Measurements from ENCODE around the gene CDC6.
"Not testable (repeated sequence)": the region's sequence is repeated elsewhere in the genome, so short reads cannot be mapped to it uniquely, and the experiment has no call there.

The CDC6 gene

DNA sequence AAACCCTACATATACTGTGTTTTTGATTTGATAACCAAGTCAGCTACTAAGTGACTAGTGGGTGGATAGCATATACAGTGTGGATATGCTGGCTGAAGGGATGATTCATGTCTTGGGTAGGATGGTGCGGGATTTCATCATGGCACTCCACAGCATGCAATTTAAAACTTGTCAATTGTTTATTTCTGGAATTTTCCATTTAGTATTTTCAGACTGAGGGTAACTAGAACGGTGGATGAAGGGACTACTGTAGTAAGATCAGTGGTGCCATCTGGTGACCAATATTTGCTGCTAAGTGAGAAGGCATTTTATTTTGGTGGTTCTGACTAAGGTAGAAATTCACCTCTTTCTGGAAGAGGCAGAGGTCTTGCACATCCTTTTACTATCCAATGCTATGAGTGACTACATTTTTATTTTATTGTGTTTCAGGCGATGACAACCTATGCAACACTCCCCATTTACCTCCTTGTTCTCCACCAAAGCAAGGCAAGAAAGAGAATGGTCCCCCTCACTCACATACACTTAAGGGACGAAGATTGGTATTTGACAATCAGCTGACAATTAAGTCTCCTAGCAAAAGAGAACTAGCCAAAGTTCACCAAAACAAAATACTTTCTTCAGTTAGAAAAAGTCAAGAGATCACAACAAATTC is 3.1 kb downstream of the CDC6 start:
- ATAC-seq: no peak

DNA sequence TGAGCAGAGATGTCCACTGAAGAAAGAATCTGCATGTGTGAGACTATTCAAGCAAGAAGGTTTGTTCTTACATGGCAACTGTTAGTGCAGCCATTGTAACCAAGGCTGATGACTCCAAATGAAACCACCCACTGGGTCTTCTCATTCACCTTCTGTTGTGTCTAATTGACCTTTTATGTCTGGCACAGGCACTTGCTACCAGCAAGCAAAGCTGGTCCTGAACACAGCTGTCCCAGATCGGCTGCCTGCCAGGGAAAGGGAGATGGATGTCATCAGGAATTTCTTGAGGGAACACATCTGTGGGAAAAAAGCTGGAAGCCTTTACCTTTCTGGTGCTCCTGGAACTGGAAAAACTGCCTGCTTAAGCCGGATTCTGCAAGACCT is 3.6 kb downstream of the CDC6 start:
- no peak for ATAC-seq

DNA sequence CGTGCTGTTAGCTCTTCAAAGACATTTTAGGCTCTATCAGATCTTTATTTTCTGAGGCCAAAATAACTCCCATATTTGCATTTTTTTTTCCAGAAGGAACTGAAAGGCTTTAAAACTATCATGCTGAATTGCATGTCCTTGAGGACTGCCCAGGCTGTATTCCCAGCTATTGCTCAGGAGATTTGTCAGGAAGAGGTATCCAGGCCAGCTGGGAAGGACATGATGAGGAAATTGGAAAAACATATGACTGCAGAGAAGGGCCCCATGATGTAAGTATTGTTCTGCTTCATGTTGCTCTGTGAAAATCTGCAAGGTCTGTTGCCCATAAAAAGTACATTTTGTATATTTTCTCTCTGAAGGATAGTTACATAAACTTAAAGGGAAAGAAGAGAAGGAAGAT is 5.7 kb downstream of the CDC6 start:
- no peak for ATAC-seq

DNA sequence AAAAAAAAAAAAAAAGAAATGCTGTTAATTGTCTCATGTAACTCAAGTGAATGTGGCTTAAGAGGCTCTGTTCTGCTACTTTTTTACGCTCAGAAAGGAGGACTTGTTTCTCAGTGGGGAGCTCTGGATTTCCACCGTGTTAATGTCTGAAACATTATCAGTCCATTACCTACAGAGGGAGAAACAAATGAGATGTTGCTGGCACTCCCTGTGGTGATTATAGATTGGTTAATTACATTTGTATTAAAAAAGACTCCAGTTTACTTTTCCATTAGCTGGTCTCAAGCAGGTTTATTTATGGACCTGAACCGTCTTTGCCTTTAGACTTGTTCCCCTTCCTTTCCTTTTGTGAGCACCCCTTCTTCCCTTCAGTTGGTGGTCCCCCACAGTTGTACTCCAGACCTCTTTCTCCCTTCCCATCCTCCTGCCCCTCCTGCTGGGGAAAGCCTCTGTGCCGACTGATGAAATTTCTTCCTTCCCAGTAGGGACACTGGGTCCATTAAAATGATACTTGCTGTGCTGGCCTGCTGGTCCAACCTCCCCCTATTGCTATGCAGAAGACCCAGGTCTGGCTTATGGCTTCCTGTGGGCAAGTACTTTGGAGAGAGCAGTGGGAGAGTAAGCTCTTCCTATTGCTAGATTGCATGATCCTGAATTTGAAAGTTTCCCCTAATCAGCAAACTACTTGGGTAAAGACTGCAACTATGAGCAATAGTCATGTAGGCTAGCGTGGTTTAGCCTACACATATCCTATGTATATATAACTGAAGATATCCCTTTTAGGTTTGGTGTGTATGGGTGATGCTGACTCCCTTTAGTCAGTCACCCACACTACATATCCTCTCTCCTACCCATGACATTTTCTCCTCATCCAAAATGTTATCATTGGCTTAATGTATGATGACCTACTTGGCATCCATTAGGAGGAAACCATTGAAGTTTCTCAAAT is 8.1 kb downstream of the CDC6 start:
- peak; percentile 46 to 79 for ATAC-seq

- ATAC-seq: no peak
These were observed 9.8 kb downstream of the CDC6 start for GRCh38 chr17:40297511-40297910.

DNA sequence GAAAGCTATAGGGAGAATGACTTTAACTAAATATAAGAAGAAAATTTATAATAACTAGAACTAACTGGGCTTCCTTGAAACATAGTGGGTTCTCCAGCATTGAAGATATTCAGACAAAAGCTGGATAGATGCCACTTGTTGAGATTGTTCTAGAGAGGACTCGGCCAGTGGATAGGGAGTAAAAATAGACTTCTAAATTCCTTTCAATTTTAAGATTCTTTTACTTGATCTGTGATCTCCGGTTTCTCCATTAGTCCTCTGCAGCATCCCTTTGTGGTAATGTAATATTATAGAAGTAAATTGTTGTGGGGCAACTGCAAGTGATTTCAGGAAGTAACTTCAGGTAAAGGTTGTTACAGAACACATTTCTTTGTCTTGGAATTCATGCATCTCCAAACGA is 11.0 kb downstream of the CDC6 start:
- ATAC-seq: no peak

GRCh38 chr17:40299159-40299757 is 11.6 kb downstream of the CDC6 start:
- ATAC-seq: not testable (repeated sequence)

DNA sequence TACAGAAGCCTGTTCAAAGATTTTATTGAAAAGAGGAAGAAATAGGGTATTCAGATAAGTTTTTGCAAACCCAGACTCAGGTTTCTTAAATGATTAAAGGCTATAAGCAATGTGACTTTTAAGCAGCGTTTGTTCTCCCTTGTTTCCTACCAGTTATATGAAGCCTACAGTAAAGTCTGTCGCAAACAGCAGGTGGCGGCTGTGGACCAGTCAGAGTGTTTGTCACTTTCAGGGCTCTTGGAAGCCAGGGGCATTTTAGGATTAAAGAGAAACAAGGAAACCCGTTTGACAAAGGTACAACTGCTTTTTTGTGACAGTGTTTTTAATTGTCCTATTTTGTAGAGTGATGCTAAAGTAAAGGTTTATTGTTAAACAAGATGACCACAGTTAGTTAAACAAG is 13.6 kb downstream of the CDC6 start:
- ATAC-seq: no peak

GRCh38 chr17:40303009-40303657 is 15.5 kb downstream of the CDC6 start:
- ATAC-seq: peak; percentile 56 to 69

- ATAC-seq: no peak
These were observed 16.3 kb downstream of the CDC6 start for GRCh38 chr17:40303708-40304551.

DNA sequence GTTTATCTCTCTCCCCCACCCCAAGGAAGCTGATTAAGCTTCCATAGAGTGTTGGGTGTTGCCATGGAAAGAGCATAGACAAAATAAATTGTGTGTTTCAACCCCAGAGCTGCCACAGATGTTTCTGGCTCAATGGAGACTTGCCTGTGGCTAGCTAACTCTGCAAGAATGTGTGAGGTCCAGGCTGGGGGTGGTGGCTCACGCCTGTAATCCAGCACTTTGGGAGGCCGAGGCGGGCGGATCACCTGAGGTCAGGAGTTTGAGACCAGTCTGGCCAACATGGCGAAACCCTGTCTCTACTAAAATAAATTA is 16.8 kb downstream of the CDC6 start:
- ATAC-seq: not testable (repeated sequence)

DNA sequence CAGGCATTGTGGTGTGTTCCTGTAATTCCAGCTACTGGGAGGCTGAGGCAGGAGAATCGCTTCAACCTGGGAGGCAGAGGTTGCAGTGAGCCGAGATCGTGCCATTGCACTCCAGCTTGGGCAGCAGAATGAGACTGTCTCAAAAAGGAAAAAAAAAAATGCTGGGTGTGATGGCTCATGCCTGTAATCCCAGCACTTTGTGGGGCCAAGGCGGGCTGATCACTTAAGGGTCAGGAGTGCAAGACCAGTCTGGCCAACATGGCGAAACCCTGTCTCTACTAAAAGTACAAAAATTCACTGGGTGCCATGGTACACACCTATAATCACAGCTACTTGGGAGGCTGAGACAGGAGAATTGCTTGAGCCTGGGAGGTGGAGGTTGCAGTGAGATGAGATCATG is 17.2 kb downstream of the CDC6 start:
- ATAC-seq: not testable (repeated sequence)

DNA sequence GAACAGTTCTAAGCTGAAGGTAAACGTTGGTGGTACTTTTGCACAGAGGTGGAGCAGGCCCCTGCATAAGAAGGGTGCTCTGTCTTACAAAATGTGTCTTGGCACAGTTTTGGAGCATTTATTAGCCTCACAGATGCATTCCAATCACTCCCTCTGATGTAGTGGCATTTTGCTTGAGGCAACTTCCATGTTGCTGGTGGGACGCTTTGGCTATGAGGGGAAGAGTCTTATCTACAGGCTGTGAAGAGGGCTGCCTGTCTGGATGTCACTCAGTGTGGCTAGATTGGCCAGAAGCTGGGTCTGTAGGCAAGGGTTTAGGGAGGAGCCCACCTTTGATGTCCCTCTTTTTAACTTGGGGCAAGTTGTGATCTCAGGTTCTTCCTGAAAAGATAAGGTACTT is 18.7 kb downstream of the CDC6 start:
- ATAC-seq: no peak

DNA sequence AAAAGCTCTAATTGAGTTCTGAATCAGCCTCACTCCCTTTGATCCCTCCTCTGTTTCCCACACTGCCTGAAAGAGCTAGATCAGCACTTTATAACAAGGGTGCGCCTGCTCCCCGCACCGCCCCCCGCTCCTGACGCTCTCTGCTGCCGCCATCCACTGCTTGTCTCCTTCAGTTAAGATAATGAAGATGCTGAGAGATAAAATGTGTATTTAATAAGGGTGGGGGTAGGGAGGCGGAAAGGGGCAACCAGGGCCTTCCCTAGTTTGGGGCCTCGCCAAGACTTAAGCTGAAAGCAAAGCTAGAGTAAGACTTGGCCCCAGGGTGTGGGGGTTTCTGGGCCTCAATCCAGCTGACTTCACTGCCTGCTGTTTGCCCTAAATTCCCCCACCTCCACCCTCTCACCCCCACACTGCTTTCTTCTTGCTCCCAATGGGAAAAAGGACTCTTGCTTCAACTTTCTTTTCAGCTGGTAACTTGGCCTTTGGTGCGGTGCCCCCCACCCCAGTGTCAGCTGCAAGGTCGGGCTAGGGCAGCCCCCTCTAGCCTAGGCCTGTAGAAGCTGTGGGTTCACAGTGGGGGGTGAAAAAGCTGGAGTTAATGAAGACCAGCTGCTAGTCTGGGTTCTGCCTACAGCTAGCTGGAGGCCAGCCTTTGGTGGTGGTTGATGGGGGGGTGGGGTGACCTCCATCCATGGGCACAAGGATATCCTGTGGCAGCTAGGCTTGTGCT is 19.5 kb downstream of the CDC6 start:
- no peak for ATAC-seq

DNA sequence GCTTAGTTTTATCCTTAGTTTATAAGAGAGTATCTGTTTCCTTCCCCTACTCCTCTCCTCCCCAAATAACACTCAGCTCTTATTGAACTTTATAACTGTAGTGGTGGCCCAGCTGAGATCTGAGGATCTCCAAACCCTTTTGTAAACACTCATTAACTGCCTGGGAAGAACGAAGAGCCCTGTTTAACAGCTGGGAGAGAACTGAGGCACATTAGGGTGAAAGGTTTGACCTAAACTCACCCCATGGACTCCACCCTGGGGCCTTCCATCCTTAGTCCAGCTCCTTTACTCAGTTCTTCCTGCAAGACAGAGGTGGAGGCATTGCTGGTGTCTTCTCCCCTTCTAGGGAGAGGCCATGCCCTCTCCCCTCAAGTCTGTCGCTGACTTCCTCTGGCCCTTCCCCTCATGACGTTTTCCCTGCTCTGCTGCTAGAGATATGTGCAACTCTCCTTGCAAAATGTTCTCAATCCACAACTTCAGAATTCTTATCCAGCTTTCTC is 20.1 kb downstream of the CDC6 start:
- no peak for ATAC-seq

- peak in 1 of 2 donors; percentile 27 for ATAC-seq
These were observed 21.6 kb downstream of the CDC6 start, which contains the start of gene RARA for GRCh38 chr17:40309031-40309948. Gene RARA (plus strand): TSS chr17:40309180. CDS start chr17:40331219, 22,039 bp downstream.

- no peak for ATAC-seq
These were observed 22.4 kb downstream of the CDC6 start for GRCh38 chr17:40309949-40310510.

- no peak for ATAC-seq
These were observed 23.3 kb downstream of the CDC6 start for GRCh38 chr17:40310882-40311391.

DNA sequence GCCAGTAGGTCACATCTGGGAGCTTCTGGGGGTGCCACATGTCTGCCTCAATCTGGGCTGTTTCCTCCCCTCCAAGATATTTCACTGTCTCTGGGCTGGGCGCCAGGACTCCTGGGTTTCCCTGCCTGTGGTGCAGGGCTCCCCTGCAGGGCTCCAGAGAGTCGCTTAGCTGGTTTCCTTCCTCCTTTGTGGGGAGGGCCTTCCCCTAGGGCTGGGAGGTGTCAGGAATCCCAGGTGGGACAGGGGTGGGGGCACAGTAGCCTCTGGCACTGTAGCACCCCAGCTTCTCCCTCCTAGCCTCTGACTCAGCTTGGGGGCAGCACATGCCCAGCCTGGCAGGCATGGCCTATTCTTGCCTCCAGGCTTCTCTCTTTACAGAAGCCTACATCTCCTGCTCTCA is 23.9 kb downstream of the CDC6 start:
- no peak for ATAC-seq

Data from activated CD4-positive, CD25-positive, alpha-beta regulatory T cell treated with anti-CD3 and anti-CD28 coated beads, Interleukin-2, amount 50 U/mL, for 24 hours (primary cell).